ENCODE measurements around the gene PRKCZ. TPM values are rescaled to one million over a fixed set of nuclear protein-coding genes. Genes with fewer than 3 reads are reported as not detected.

PRKCZ gene
- total and polyA plus RNA-seq, 9 of the 15 experiments (the other 6 are each of a cell fraction or from before 2014, with no cell fraction given) = 0.07 to 3.1 (median 1.3) TPM

DNA sequence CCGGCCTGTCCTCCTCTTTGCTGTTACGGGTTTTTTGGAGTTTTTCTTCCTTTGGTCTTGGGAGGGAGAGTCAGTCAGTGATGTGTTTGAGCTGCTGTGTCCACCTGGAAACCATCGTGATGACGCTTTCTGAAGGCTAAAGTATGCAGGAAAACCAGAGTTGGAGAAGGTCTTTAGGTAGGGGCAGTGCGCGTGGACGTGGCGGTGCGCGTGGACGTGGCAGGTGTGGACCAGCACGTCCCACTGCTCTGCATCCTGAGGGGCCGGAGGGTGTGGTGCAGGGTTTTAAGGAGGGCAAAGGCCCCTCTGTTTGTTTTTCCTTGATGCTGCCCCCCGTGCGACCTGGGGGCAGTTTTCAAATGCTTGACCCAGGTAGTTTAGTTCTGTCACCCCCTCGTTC, 29.9 kb downstream of the PRKCZ start:
- Histone ChIP-seq H3K9me3 (replicated peaks; ENCODE audit: control insufficient read depth, insufficient read depth, low read depth, low read length) (peaks cover 6% of the 10 kb centered on the region; the same call in 1 of the 2 replicates), H3K36me3 (ENCODE audit: control insufficient read depth, insufficient read depth, low read length) (no peaks in the 10 kb centered on the region), H3K27ac (ENCODE audit: extremely low read depth, low read depth, low read length) (no peak overlapping the region), H3K27me3 (ENCODE audit: control insufficient read depth in 2 of 2, insufficient read depth in 2 of 2, low read length in 2 of 2) (peaks cover 44 to 81% of the 10 kb centered on the region in 2 experiments), H4K20me1 (replicated peaks; ENCODE audit: control insufficient read depth, insufficient read depth, low read length) (no peaks in the 10 kb centered on the region; the same call in none of the 2 replicates), H3K4me3 (no peak overlapping the region), H3K4me2 (ENCODE audit: insufficient read depth, low read length) (no peak overlapping the region), H3K9ac (ENCODE audit: insufficient read depth in 1 of 2, low read depth in 2 of 2, low read length in 2 of 2) (no peak overlapping the region), H2AFZ (ENCODE audit: low read depth, low read length) (no peak overlapping the region), H3K79me2 (ENCODE audit: control insufficient read depth, insufficient read depth, low read length) (no peaks in the 10 kb centered on the region), H3K4me1 (replicated peaks in 1 of 2; ENCODE audit: control insufficient read depth in 2 of 2, insufficient read depth in 2 of 2, low read length in 2 of 2) (peaks cover 0 to 11% of the 10 kb centered on the region in 2 experiments; a peak in 1 of 5 replicates), H3K9me1 (ENCODE audit: control insufficient read depth, insufficient read depth, low read length) (no peaks in the 10 kb centered on the region)
- intact Hi-C loops (cut with micrococcal nuclease) (no loop called here), in situ Hi-C loops (cut with MboI) (no loop called here)
- POLR2A ChIA-PET = interaction anchor here (0.7 kb wide), 1 partner anchor 1085 kb away, joined by 3 read pairs; no protein-coding TSS in a partner anchor
- TF ChIP-seq PRPF4 (IDR thresholded peaks at IDR 0.05; ENCODE audit: insufficient read depth, low read depth, low read length, poor library complexity, severe bottlenecking) = no peak
- no peak for TF ChIP-seq NR2C1 (IDR thresholded peaks at IDR 0.05)
- TF ChIP-seq NR2C1 (tag; IDR thresholded peaks at IDR 0.05) = no peak
- TF ChIP-seq, protein P1, sequence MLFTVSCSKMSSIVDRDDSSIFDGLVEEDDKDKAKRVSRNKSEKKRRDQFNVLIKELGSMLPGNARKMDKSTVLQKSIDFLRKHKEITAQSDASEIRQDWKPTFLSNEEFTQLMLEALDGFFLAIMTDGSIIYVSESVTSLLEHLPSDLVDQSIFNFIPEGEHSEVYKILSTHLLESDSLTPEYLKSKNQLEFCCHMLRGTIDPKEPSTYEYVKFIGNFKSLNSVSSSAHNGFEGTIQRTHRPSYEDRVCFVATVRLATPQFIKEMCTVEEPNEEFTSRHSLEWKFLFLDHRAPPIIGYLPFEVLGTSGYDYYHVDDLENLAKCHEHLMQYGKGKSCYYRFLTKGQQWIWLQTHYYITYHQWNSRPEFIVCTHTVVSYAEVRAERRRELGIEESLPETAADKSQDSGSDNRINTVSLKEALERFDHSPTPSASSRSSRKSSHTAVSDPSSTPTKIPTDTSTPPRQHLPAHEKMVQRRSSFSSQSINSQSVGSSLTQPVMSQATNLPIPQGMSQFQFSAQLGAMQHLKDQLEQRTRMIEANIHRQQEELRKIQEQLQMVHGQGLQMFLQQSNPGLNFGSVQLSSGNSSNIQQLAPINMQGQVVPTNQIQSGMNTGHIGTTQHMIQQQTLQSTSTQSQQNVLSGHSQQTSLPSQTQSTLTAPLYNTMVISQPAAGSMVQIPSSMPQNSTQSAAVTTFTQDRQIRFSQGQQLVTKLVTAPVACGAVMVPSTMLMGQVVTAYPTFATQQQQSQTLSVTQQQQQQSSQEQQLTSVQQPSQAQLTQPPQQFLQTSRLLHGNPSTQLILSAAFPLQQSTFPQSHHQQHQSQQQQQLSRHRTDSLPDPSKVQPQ (CRISPR knock-in tag; IDR thresholded peaks at IDR 0.05; ENCODE audit: borderline replicate concordance) = no peak
- DNase-seq (ENCODE audit: extremely low read depth in 1 of 4, low spot score in 3 of 4) = no peak
- CTCF ChIA-PET (ENCODE audit: low intra/inter-chr PET ratio) = no interaction called here
- FAIRE-seq = no peak
- ATAC-seq = no peak
- WGBS (ENCODE audit: insufficient coverage, low coverage, missing lambda C conversion rate) = 28% methylated on average over 16 of the region's 16 CpGs
- no TSS peak for BruUV-seq (replicated peaks)
